ENCODE results near the gene ITCH.
"Not testable (repeated sequence)": the region's sequence is repeated elsewhere in the genome, so short reads cannot be mapped to it uniquely, and the experiment has no call there.

ITCH gene

GRCh38 chr20:34343458-34344211, 19.4 kb upstream of the ITCH start:
- no peak for DNase-seq (ENCODE audit: low read depth)

GRCh38 chr20:34344238-34344637, 18.8 kb upstream of the ITCH start:
- DNase-seq (ENCODE audit: low read depth): no peak

- DNase-seq (ENCODE audit: low read depth): no peak
Measured at GRCh38 chr20:34345402-34345736, 17.7 kb upstream of the ITCH start.

GRCh38 chr20:34345839-34346532, 17.1 kb upstream of the ITCH start:
- peak; percentile 37 for DNase-seq (ENCODE audit: low read depth)

- DNase-seq (ENCODE audit: low read depth): not testable (repeated sequence)
Measured at GRCh38 chr20:34346533-34346865, 16.6 kb upstream of the ITCH start.

GRCh38 chr20:34347571-34347970, 15.5 kb upstream of the ITCH start:
- no peak for DNase-seq (ENCODE audit: low read depth)

- peak; percentile 38 for DNase-seq (ENCODE audit: low read depth)
Measured at GRCh38 chr20:34350095-34350494, 13.0 kb upstream of the ITCH start.

- not testable (repeated sequence) for DNase-seq (ENCODE audit: low read depth)
Measured at GRCh38 chr20:34353467-34353866, 9.6 kb upstream of the ITCH start.

- no peak for DNase-seq (ENCODE audit: low read depth)
Measured at GRCh38 chr20:34355427-34355826, 7.6 kb upstream of the ITCH start.

- DNase-seq (ENCODE audit: low read depth): not testable (repeated sequence)
Measured at GRCh38 chr20:34359729-34360128, 3.3 kb upstream of the ITCH start.

GRCh38 chr20:34362502-34363061, 491 bp upstream of the ITCH start:
- no peak for DNase-seq (ENCODE audit: low read depth)

- DNase-seq (ENCODE audit: low read depth): peak; percentile 52
Measured at GRCh38 chr20:34363465-34364222, 571 bp downstream of the ITCH start.

GRCh38 chr20:34364223-34364506, 1.1 kb downstream of the ITCH start:
- no peak for DNase-seq (ENCODE audit: low read depth)

- DNase-seq (ENCODE audit: low read depth): no peak
Measured at GRCh38 chr20:34365765-34366213, 2.7 kb downstream of the ITCH start.

- no peak for DNase-seq (ENCODE audit: low read depth)
Measured at GRCh38 chr20:34367155-34367554, 4.1 kb downstream of the ITCH start.

- DNase-seq (ENCODE audit: low read depth): not testable (repeated sequence)
Measured at GRCh38 chr20:34367911-34368310, 4.8 kb downstream of the ITCH start.

GRCh38 chr20:34368547-34368946, 5.5 kb downstream of the ITCH start:
- peak; percentile 42 for DNase-seq (ENCODE audit: low read depth)

- DNase-seq (ENCODE audit: low read depth): no peak
Measured at GRCh38 chr20:34369265-34369664, 6.2 kb downstream of the ITCH start.

GRCh38 chr20:34370062-34370461, 7.0 kb downstream of the ITCH start:
- no peak for DNase-seq (ENCODE audit: low read depth)

GRCh38 chr20:34373445-34373844, 10.4 kb downstream of the ITCH start:
- DNase-seq (ENCODE audit: low read depth): no peak

- DNase-seq (ENCODE audit: low read depth): no peak
Measured at GRCh38 chr20:34374209-34374760, 11.2 kb downstream of the ITCH start.

- DNase-seq (ENCODE audit: low read depth): no peak
Measured at GRCh38 chr20:34375977-34376430, 12.9 kb downstream of the ITCH start.
